Mesendoderm (in vitro differentiated cells): ENCODE data around the gene EFHD1. TPM values are rescaled to one million over a fixed set of nuclear protein-coding genes. Genes with fewer than 3 reads are reported as not detected.

Experiments used
- DNase-seq: peaks from one replicate; pipeline ENCODE4 v3.0.0; 2013
- H2AK5ac ChIP-seq: 2 replicates; pipeline ENCODE4 v1.6.1; 2013; ENCODE audit warnings: low read length, inconsistent platforms
- H2BK120ac ChIP-seq: 2 replicates; pipeline ENCODE4 v1.6.1; 2013; ENCODE audit warnings: low read depth, mild to moderate bottlenecking, low read length, moderate library complexity, mixed read lengths
- H2BK15ac ChIP-seq: replicated peaks from 2 replicates; pipeline ENCODE4 v1.6.1; 2013; ENCODE audit warnings: low read depth, mild to moderate bottlenecking, moderate library complexity
- H2BK5ac ChIP-seq: 2 replicates; pipeline ENCODE4 v1.6.1; 2013; ENCODE audit warnings: low read length, inconsistent platforms
- H3K18ac ChIP-seq: 2 replicates; pipeline ENCODE4 v1.6.1; 2013; ENCODE audit warnings: mild to moderate bottlenecking, low read length, mixed read lengths
- H3K23ac ChIP-seq: one replicate; pipeline ENCODE4 v1.6.1; 2013; ENCODE audit warnings: low read length
- H3K27ac ChIP-seq: 2 replicates; pipeline ENCODE4 v1.5.1; 2013; ENCODE audit warnings: low read depth, mild to moderate bottlenecking, inconsistent platforms, low read length, moderate library complexity
- H3K27me3 ChIP-seq: 2 replicates; pipeline ENCODE4 v1.6.1; 2013; ENCODE audit warnings: low read length, control low read depth, mild to moderate bottlenecking, inconsistent platforms; ENCODE audit not compliant: insufficient read depth, poor library complexity
- H3K36me3 ChIP-seq: 2 replicates; pipeline ENCODE4 v1.6.1; 2013; ENCODE audit warnings: low read length, inconsistent platforms; ENCODE audit not compliant: control insufficient read depth, insufficient read depth
- H3K4ac ChIP-seq: one replicate; pipeline ENCODE4 v1.6.1; 2013; ENCODE audit warnings: low read depth, mild to moderate bottlenecking, low read length, moderate library complexity
- H3K4me1 ChIP-seq: 2 replicates; pipeline ENCODE4 v1.6.1; 2013; ENCODE audit warnings: low read depth, low read length, inconsistent platforms; ENCODE audit not compliant: control insufficient read depth
- H3K4me2 ChIP-seq: 2 replicates; pipeline ENCODE4 v1.6.1; 2013; ENCODE audit warnings: low read length
- H3K4me3 ChIP-seq: 2 replicates; pipeline ENCODE4 v1.5.1; 2013; ENCODE audit warnings: mild to moderate bottlenecking, low read length
- H3K56ac ChIP-seq: one replicate; pipeline ENCODE4 v1.6.1; 2013; ENCODE audit warnings: low read length
- H3K79me1 ChIP-seq: 2 replicates; pipeline ENCODE4 v1.6.1; 2013; ENCODE audit warnings: low read length, inconsistent platforms
- H3K79me2 ChIP-seq: 2 replicates; pipeline ENCODE4 v1.6.1; 2013; ENCODE audit warnings: mild to moderate bottlenecking, low read length; ENCODE audit not compliant: control insufficient read depth, insufficient read depth
- H3K9ac ChIP-seq: 2 replicates; pipeline ENCODE4 v1.6.1; 2013; ENCODE audit warnings: low read length, inconsistent platforms
- H4K5ac ChIP-seq: one replicate; pipeline ENCODE4 v1.6.1; 2013; ENCODE audit warnings: low read length
- H4K8ac ChIP-seq: one replicate; pipeline ENCODE4 v1.6.1; 2013; ENCODE audit warnings: low read depth, mild to moderate bottlenecking, control low read depth, low read length, moderate library complexity
- WGBS: extraction: QIAGEN DNeasy Blood & Tissue Kit; methylation state at CpG from one replicate; pipeline ENCODE4 v1.1.7; 2013; ENCODE audit warnings: low lambda C conversion rate, missing lambda C conversion rate; ENCODE audit not compliant: insufficient coverage; ENCODE audit errors: extremely low coverage; 5-methylcytosine and 5-hydroxymethylcytosine counted together
- polyA plus RNA-seq, 2 experiments: library from polyadenylated mRNA; stranded (reverse); fragments of 200-250 nt; gene quantifications; one replicate each; pipeline ENCODE4 v1.2.3, GENCODE V29; 2013

Gene EFHD1, protein sequence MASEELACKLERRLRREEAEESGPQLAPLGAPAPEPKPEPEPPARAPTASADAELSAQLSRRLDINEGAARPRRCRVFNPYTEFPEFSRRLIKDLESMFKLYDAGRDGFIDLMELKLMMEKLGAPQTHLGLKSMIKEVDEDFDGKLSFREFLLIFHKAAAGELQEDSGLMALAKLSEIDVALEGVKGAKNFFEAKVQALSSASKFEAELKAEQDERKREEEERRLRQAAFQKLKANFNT
- polyA plus RNA-seq (2013, experiment 1 of 2) = 3.3 TPM
- 3.3 TPM for polyA plus RNA-seq (2013, experiment 2 of 2)

DNA sequence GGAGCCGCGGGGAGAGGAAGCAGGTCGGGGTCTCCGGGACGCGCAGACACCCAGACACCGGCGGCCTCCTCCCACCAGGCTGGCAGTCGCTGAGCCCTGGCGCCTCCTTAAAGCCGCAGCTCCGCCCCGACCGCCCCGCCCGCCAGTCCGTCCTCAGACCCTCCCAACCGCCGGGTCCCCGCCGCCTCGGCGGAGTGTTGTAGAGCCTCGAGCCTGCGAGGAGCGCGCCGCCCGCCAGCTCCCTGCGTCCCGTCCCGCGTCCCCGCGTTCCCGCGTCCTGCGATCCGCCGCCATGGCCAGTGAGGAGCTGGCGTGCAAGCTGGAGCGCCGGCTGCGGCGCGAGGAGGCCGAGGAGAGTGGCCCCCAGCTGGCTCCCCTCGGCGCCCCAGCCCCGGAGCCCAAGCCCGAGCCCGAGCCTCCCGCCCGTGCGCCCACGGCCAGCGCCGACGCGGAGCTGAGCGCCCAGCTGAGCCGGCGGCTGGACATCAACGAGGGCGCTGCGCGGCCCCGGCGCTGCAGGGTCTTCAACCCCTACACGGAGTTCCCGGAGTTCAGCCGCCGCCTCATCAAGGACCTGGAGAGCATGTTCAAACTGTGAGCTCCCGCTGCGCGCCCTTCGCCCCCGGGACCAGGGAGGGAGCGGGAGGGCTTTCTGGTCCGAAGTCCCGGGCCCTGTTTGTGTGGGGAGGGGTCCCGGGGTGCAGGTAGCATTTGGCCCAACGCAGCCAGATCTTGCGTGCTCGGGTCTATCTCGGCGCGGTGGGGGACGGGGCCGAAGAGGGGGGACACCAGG is at the start of gene EFHD1:
Gene EFHD1 (plus strand): TSS at position 192 of the 793 bp plus-strand sequence. CDS start 101 bp downstream, at position 293.
- Histone ChIP-seq H3K4me1 (no peaks in the 10 kb centered on the region), H2BK15ac (no peak within 1 kb of the TSS), H3K4me3 (peak within 1 kb of the TSS; percentile 28), H3K4me2 (peak within 1 kb of the TSS; percentile 35), H3K4ac (no peak within 1 kb of the TSS), H2AK5ac (no peak within 1 kb of the TSS), H2BK5ac (no peak within 1 kb of the TSS), H3K56ac (peak within 1 kb of the TSS; percentile 86), H2BK120ac (no peak within 1 kb of the TSS), H3K9ac (peak within 1 kb of the TSS; percentile 65), H3K27ac (no peak within 1 kb of the TSS), H3K27me3 (peaks cover 10% of the 10 kb centered on the region), H3K79me2 (no peaks in the 10 kb centered on the region), H3K23ac (peak within 1 kb of the TSS; percentile 15), H3K79me1 (no peaks in the 10 kb centered on the region), H4K5ac (no peak within 1 kb of the TSS), H4K8ac (no peak within 1 kb of the TSS), H3K18ac (peak within 1 kb of the TSS; percentile 75), H3K36me3 (no peaks in the 10 kb centered on the region)
- peak; percentile 90 for DNase-seq
- WGBS = no CpG with 5 or more reads among the region's 90 CpGs

DNA sequence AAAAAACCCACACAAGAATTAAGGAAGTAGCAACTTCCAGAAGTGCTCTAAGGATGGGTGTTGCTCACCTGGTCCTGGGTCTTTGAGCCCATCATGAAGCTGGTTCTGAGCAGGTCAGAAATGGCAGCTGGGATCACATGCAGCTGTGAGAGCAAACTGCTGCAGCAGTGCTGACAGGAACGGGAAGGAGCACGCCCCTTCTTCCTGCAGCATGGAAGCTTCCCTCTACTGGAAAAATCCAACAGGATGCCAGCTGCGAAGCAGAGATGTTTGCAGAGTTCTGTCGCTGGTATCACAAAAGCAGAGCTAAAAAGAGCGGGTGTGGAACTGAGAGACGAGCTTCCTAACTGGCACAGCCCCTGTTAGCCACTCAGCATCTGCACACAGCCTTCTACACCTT is 49.2 kb upstream of the EFHD1 start:
- Histone ChIP-seq H3K27ac (no peak overlapping the region), H3K36me3 (no peaks in the 10 kb centered on the region), H3K18ac (no peak overlapping the region), H4K8ac (no peak overlapping the region), H3K23ac (no peak overlapping the region), H3K4ac (no peak overlapping the region), H2BK15ac (no peak overlapping the region), H3K4me3 (no peak overlapping the region), H2AK5ac (no peak overlapping the region), H3K56ac (no peak overlapping the region), H3K4me2 (no peak overlapping the region), H3K27me3 (no peaks in the 10 kb centered on the region), H3K4me1 (no peaks in the 10 kb centered on the region), H2BK5ac (no peak overlapping the region), H3K79me2 (no peaks in the 10 kb centered on the region), H2BK120ac (no peak overlapping the region), H3K9ac (no peak overlapping the region), H3K79me1 (no peaks in the 10 kb centered on the region), H4K5ac (no peak overlapping the region)
- WGBS = no CpG with 5 or more reads among the region's 6 CpGs
- DNase-seq = no peak

DNA sequence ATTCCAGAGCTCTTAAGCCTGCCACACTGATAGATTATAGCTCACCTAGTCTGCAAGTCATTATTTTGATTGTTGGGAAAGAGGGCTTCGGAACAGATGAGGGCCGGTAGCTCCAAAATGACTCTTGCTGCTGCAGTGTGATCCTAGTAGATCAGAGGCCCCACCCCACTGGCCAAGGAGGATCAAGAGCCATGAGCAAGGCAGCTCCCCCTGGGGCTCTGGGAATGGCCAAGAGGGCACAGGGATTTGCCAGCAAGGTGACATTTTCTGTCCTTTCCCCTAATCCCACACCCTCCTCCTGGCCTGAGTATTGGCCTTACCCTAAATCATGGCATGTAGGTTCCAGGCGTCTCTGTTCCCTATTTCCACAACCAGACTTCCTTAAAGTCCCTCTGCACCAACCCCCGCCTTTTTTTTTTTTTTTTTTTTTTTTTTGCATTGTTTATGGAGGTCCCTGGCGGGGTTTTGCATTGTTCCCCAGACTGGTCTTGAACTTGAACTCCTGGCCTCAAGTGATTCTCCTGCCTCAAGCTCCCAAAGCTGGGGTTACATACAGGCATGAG is 46.4 kb upstream of the EFHD1 start:
- H3K4me3 ChIP-seq = no peak overlapping the region
- H3K27ac ChIP-seq = no peak overlapping the region
- no peak for DNase-seq
- no peaks in the 10 kb centered on the region for H3K79me2 ChIP-seq
- no CpG with 5 or more reads among the region's 5 CpGs for WGBS
- H2BK120ac ChIP-seq = no peak overlapping the region
- H3K4ac ChIP-seq = no peak overlapping the region
- H4K5ac ChIP-seq = no peak overlapping the region
- no peak overlapping the region for H3K18ac ChIP-seq
- no peak overlapping the region for H2BK5ac ChIP-seq
- H3K23ac ChIP-seq = no peak overlapping the region
- H3K4me1 ChIP-seq = no peaks in the 10 kb centered on the region
- H3K36me3 ChIP-seq = no peaks in the 10 kb centered on the region
- no peak overlapping the region for H4K8ac ChIP-seq
- H2BK15ac ChIP-seq = no peak overlapping the region
- H3K9ac ChIP-seq = no peak overlapping the region
- no peak overlapping the region for H2AK5ac ChIP-seq
- no peak overlapping the region for H3K4me2 ChIP-seq
- peak overlapping the region; percentile 34 for H3K56ac ChIP-seq
- no peaks in the 10 kb centered on the region for H3K27me3 ChIP-seq
- H3K79me1 ChIP-seq = no peaks in the 10 kb centered on the region

DNA sequence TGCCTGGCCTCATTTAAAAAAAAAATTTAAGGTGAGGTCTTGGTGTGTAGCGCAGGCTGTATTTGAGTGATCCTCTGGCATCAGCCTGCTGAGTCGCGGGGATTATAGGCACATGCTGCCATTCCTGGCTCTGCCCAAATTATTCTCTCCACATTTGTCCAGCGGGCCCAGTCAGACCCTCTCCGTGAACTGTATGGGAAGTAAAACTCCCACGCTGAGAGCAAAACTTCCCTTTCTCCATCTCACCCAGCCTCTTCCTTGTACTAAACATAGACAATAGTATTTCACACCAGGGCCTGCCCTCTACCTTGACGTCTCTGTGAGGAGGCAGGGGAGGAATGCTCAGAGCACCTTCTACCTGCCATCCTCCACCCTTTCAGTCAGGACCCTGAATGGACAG is 45.9 kb upstream of the EFHD1 start:
- H3K27me3 ChIP-seq = no peaks in the 10 kb centered on the region
- no CpG with 5 or more reads among the region's 7 CpGs for whole genome bisulfite sequencing
- H3K79me2 ChIP-seq = no peaks in the 10 kb centered on the region
- H3K4me2 ChIP-seq = no peak overlapping the region
- no peak overlapping the region for H4K5ac ChIP-seq
- no peak overlapping the region for H2AK5ac ChIP-seq
- DNase-seq = no peak
- no peaks in the 10 kb centered on the region for H3K4me1 ChIP-seq
- no peak overlapping the region for H3K4me3 ChIP-seq
- H4K8ac ChIP-seq = no peak overlapping the region
- H2BK15ac ChIP-seq = no peak overlapping the region
- H2BK5ac ChIP-seq = no peak overlapping the region
- H3K36me3 ChIP-seq = no peaks in the 10 kb centered on the region
- H3K18ac ChIP-seq = no peak overlapping the region
- H3K4ac ChIP-seq = no peak overlapping the region
- H3K56ac ChIP-seq = no peak overlapping the region
- H3K23ac ChIP-seq = no peak overlapping the region
- H3K79me1 ChIP-seq = no peaks in the 10 kb centered on the region
- no peak overlapping the region for H2BK120ac ChIP-seq
- H3K27ac ChIP-seq = no peak overlapping the region
- H3K9ac ChIP-seq = no peak overlapping the region

DNA sequence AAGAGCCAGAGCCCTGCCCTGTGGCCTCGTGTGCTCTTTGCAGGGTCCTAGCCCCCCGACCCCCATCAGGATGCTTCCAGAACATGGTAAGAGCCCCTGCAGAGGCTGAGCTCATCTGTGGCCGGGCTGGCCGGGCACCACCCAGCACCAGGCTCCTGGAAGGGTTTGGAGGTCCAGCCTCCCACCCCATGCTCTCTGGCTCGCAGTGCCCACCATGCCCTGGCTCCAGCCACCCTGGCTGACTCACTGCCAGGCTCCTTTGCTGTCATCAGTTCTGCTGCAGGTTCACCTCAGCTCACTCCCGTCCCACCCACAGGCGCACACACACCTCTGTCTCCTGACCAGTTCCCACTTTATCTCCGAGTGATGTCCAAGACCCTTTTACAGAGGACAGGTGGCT is 45.4 kb upstream of the EFHD1 start:
- no peak overlapping the region for H3K56ac ChIP-seq
- H3K79me2 ChIP-seq = no peaks in the 10 kb centered on the region
- no peak overlapping the region for H4K8ac ChIP-seq
- H3K23ac ChIP-seq = no peak overlapping the region
- no peaks in the 10 kb centered on the region for H3K36me3 ChIP-seq
- H3K4ac ChIP-seq = no peak overlapping the region
- H4K5ac ChIP-seq = no peak overlapping the region
- DNase-seq = no peak
- no CpG with 5 or more reads among the region's 8 CpGs for WGBS
- H3K4me1 ChIP-seq = no peaks in the 10 kb centered on the region
- no peak overlapping the region for H2BK15ac ChIP-seq
- no peak overlapping the region for H3K27ac ChIP-seq
- no peaks in the 10 kb centered on the region for H3K79me1 ChIP-seq
- no peak overlapping the region for H3K9ac ChIP-seq
- no peak overlapping the region for H3K18ac ChIP-seq
- H2BK120ac ChIP-seq = no peak overlapping the region
- no peak overlapping the region for H2BK5ac ChIP-seq
- no peak overlapping the region for H3K4me3 ChIP-seq
- H3K27me3 ChIP-seq = no peaks in the 10 kb centered on the region
- no peak overlapping the region for H3K4me2 ChIP-seq
- H2AK5ac ChIP-seq = no peak overlapping the region
